Pancreas (tissue), 10 donors: Measurements from ENCODE around the gene SETD1B. TPM values are rescaled to one million over a fixed set of nuclear protein-coding genes. Genes with fewer than 3 reads are reported as not detected.
"Not testable (repeated sequence)": the region's sequence is repeated elsewhere in the genome, so short reads cannot be mapped to it uniquely, and the experiment has no call there.

ENCODE experiments used
- ATAC-seq, 4 donors: fragments of 200-7000 bp; cut with Tn5 transposase; one replicate each; pipeline versions ENCODE4 v1.8.0 to v1.9.1; 2020; ENCODE audit warnings: mild to moderate bottlenecking in 4 of 4, moderate library complexity in 4 of 4
- DNase-seq, 6 donors: peaks; one replicate each; pipeline ENCODE4 v3.0.0-alpha.2; 2020
- FAIRE-seq: peaks from 2 replicates; lab custom pipeline; 2012; peaks lifted over from hg19 to GRCh38; lab: Jason Lieb, UNC
- H3K27ac ChIP-seq, 4 donors: fragments of 200-600 bp; sonication (generic); 1 replicate in 3 of 4; 2 replicates in 1 of 4; pipeline versions ENCODE4 v1.5.0 to v1.8.0; 2020
- H3K27me3 ChIP-seq, 4 donors: fragments of 200-600 bp; one replicate each; pipeline ENCODE4 v1.8.0; 2021
- H3K36me3 ChIP-seq, 3 donors: fragments of 200-600 bp; sonication (generic) in 1 of 3; one replicate each; pipeline versions ENCODE4 v1.5.0 to v1.8.0; 2020 to 2021
- H3K4me1 ChIP-seq, 3 donors: fragments of 200-600 bp; one replicate each; pipeline ENCODE4 v1.8.0; 2021
- H3K4me3 ChIP-seq, 4 donors: fragments of 200-600 bp; sonication (generic) in 2 of 4; one replicate each; pipeline versions ENCODE4 v1.5.0 to v1.8.0; 2020 to 2021
- H3K9me3 ChIP-seq, 4 donors: fragments of 200-600 bp; one replicate each; pipeline ENCODE4 v1.8.0; 2021
- CTCF ChIP-seq, 4 donors: fragments of 200-600 bp; sonication (generic) in 3 of 4; IDR thresholded peaks; one replicate each; pipeline versions ENCODE4 v1.5.0 to v1.8.0; 2021; ENCODE audit warnings: antibody characterized with exemption in 4 of 4
- WGBS, 2 donors: extraction: QIAGEN DNeasy Blood & Tissue Kit; methylation state at CpG; one replicate each; pipeline ENCODE4 v1.1.7; 2013; 5-methylcytosine and 5-hydroxymethylcytosine counted together
- intact Hi-C, 3 donors: fragments of 100-400 bp; cut with DNase I; formaldehyde crosslinking; loops; one replicate each; pipeline versions ENCODE4 v1.11.1 to v1.14.2; 2022
- polyA plus RNA-seq, 2 donors: library from polyadenylated mRNA; stranded (reverse); fragments of 200-250 nt; gene quantifications; one replicate each; pipeline ENCODE4 v1.2.3, GENCODE V29; 2013
- total RNA-seq, 6 donors: library from RNA; stranded (reverse); fragmentation: NEBNext Ultra II Directional in 4 of 6; extraction: Animal tissue kit (Norgen Biotek cat#: 25700) in 4 of 6; gene quantifications; one replicate each; pipeline versions ENCODE4 v1.2.1 to v1.2.4, GENCODE V29; 2021 to 2023
- donor health status: healthy with polysubstance abuse.
- donor health status: DM: no; HTN: no; CAD: no; lungs with moderate emphysema.
- donor health status: DM: no; HTN: no; CAD: no.
- donor health status: control.
- donor health status: control.
- donor health status: Bipolar disorder and iron deficiency.
- donor health status: DM: yes; HTN: yes; CAD: no.
- donor health status: DM: no; HTN: no; CAD: no.
- donor health status: DM: no; HTN: no; CAD: no.
- donor health status: DM: yes; HTN: yes; CAD: no.

SETD1B gene
- total and polyA plus RNA-seq, 8 donors = 9.2 to 18.5 (median 12.2) TPM

DNA sequence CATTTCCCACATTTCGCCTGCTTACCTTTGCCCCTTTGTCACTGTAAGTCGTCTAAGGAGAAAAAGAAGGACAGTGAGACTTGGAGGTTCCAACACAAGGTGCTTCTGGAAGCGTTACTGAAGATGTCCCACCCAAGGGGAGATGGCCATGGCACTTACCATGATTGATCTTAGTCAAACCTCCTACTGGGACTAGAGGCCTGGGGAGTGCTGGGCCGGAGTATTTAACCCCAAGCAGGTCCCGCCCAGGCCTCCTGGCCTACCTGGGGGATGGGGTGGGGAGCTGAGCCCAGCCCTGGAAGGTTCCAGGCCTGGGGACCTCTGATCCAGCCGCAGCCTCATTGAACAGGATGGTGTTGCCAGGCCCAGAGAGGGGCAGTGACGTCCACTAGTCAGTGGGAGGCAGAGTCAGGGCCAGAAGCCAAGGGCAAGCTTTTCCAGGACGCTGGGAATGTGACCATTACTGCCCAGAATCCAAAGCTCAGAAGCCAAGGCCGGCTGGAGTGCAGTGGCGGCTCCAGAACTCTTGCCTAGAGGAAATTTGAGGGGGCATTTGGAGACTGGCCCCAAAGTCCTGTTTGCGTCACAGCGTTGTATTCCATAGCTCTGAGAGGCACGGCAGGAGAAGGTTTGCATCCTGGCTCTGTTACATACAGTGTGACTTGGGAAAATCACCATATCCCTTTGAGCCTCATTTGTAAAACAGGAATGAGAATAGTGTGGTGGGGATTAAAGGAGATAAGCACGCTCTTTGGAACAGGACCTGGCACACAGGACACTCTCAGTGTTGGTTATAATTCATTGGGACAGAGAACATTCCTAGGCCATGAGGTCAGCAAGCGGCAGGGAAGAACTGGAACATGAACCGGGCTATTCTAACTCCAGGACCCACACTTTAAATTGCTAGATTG is 55.1 kb downstream of the SETD1B start, which contains the start of gene HPD:
Gene HPD, minus strand, starts transcription at position 198 of the 911 bp plus-strand sequence. Its CDS starts 36 bp downstream, at position 162.
- Histone ChIP-seq H3K9me3 (no peaks in the 10 kb centered on the region), H3K27ac (peak within 1 kb of the TSS; percentile 66 to 84 (median 73)), H3K36me3 (no peaks in the 10 kb centered on the region), H3K4me1 (peaks cover 0 to 19% (median 19%) of the 10 kb centered on the region in 3 donors), H3K27me3 (no peaks in the 10 kb centered on the region), H3K4me3 (no peak within 1 kb of the TSS)
- intact Hi-C loops = no loop called here
- TF ChIP-seq CTCF (IDR thresholded peaks at IDR 0.05) = no peak
- ATAC-seq (peak; percentile 66 to 78 (median 77)), DNase-seq (peak in 5 of 6 donors; percentile 59 to 81 (median 61)), FAIRE-seq (no peak)
- WGBS, 2 donors = 55 to 58% methylated on average over 16 of the region's 16 CpGs

DNA sequence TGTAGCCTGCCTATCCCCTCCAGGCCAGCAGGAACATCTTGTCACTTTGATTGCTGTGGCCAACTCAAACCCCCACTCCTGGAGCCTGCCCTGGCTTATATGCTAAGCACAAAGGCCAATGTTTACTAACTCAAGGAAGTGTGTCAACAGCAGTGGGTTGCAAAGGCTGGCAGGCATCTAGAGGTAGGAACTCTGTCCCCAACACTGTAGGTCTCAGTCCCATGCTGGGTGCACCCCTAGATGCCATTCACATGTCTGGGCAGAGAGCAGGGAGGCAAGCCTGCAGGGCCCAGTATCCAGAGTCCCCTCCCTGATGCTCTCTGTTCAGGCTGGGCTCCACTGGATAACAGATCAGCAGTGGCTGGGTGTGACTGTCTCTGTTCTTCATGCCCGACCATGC is 56.4 kb downstream of the SETD1B start:
- FAIRE-seq (no peak), ATAC-seq (peak; percentile 4 to 14 (median 9))
- 94 to 95% methylated on average over 1 of the region's 1 CpG for WGBS, 2 donors

DNA sequence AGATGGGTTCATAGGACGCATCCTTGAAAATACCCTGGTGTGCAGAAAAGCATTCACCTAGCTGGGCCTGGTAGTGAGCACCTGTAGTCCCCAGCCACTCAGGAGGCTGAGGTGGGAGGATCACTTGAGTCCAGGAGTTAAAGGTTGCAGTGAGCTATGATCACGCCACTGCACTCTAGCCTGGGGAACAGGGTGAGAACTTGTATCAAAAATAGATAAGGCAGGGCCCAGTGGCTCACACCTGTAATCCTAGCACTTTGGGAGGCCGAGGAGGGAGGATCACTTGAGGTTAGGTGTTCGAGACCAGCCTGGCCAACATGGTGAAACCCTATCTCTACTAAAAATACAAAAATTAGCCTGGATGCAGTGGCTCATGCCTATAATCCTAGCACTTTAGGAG is 56.9 kb downstream of the SETD1B start:
- H3K36me3 ChIP-seq, ATAC-seq, H3K4me3 ChIP-seq, FAIRE-seq, H3K27me3 ChIP-seq, H3K9me3 ChIP-seq, intact Hi-C loops, DNase-seq, H3K27ac ChIP-seq: not testable (repeated sequence)
- H3K4me1 ChIP-seq = peaks cover 0 to 19% (median 19%) of the 10 kb centered on the region in 3 donors
- WGBS, 2 donors = 94 to 98% methylated on average over 4 of the region's 4 CpGs

More for the DNA sequence above, 56.4 kb downstream of the SETD1B start:
- Histone ChIP-seq H3K4me3 (no peak overlapping the region), H3K27ac (peak overlapping the region in 1 of 4 donors; percentile 78), H3K36me3 (no peaks in the 10 kb centered on the region), H3K9me3 (no peaks in the 10 kb centered on the region), H3K27me3 (no peaks in the 10 kb centered on the region), H3K4me1 (peaks cover 0 to 19% (median 19%) of the 10 kb centered on the region in 3 donors)
- intact Hi-C loops = no loop called here
- no peak for DNase-seq
- TF ChIP-seq CTCF (IDR thresholded peaks at IDR 0.05) = no peak

GRCh38 chr12:121861636-121862254 is 57.9 kb downstream of the SETD1B start:
- H3K27me3 ChIP-seq = no peaks in the 10 kb centered on the region
- H3K36me3 ChIP-seq = no peaks in the 10 kb centered on the region
- intact Hi-C loops = no loop called here
- peak overlapping the region in 1 of 4 donors; percentile 28 for H3K27ac ChIP-seq
- no peaks in the 10 kb centered on the region for H3K9me3 ChIP-seq
- peaks cover 0 to 19% (median 19%) of the 10 kb centered on the region in 3 donors for H3K4me1 ChIP-seq
- 48 to 66% methylated on average over 11 of the region's 11 CpGs for WGBS, 2 donors
- DNase-seq = no peak
- ATAC-seq = no peak
- TF ChIP-seq CTCF (IDR thresholded peaks at IDR 0.05) = no peak
- FAIRE-seq = no peak
- H3K4me3 ChIP-seq = no peak overlapping the region

- Histone ChIP-seq H3K27me3 (no peaks in the 10 kb centered on the region), H3K4me3 (no peak overlapping the region), H3K27ac (no peak overlapping the region), H3K9me3 (no peaks in the 10 kb centered on the region), H3K36me3 (no peaks in the 10 kb centered on the region), H3K4me1 (peaks cover 0 to 6% (median 0%) of the 10 kb centered on the region in 3 donors)
- intact Hi-C loops = no loop called here
- no peak for DNase-seq
- WGBS, 2 donors = 76 to 78% methylated on average over 4 of the region's 4 CpGs
- no peak for TF ChIP-seq CTCF (IDR thresholded peaks at IDR 0.05)
- no peak for FAIRE-seq
- no peak for ATAC-seq
These were observed 62.5 kb downstream of the SETD1B start for GRCh38 chr12:121866331-121866730.

- FAIRE-seq, H3K27me3 ChIP-seq, DNase-seq, intact Hi-C loops, H3K9me3 ChIP-seq, H3K4me1 ChIP-seq, ATAC-seq, H3K27ac ChIP-seq, H3K4me3 ChIP-seq, H3K36me3 ChIP-seq: not testable (repeated sequence)
- 89 to 97% methylated on average over 8 of the region's 8 CpGs for whole genome bisulfite sequencing, 2 donors
These were observed 65.4 kb downstream of the SETD1B start for GRCh38 chr12:121869229-121869628.
